Calu3 (cell line): ENCODE results near the gene CEACAM7. TPM values are rescaled to one million over a fixed set of nuclear protein-coding genes. Genes with fewer than 3 reads are reported as not detected.
"Not testable (repeated sequence)": the region's sequence is repeated elsewhere in the genome, so short reads cannot be mapped to it uniquely, and the experiment has no call there.

ENCODE experiments used
- BruUV-seq: library from RNA; stranded (reverse); fragments of 400-500 nt; replicated peaks from 2 replicates; lab custom pipeline; 2021; lab: Mats Ljungman, UMichigan
- CTCF ChIA-PET: fragments of 300-600 bp; sonication (Branson Sonifier 250); formaldehyde crosslinking; loops from one replicate; lab custom pipeline; 2022; ENCODE audit warnings: antibody characterized with exemption; lab: Charles Lee
- DNase-seq: peaks from one replicate; pipeline ENCODE4 v3.0.0; 2022
- H3K27ac Mint-ChIP-seq: one replicate; pipeline ENCODE4 v1.8.0; 2022; ENCODE audit warnings: mixed read lengths; ENCODE audit not compliant: unreplicated experiment
- H3K27me3 Mint-ChIP-seq: one replicate; pipeline ENCODE4 v1.8.0; 2022; ENCODE audit warnings: mixed read lengths; ENCODE audit not compliant: unreplicated experiment
- H3K36me3 Mint-ChIP-seq: one replicate; pipeline ENCODE4 v1.8.0; 2022; ENCODE audit warnings: mild to moderate bottlenecking, moderate library complexity, mixed read lengths; ENCODE audit not compliant: insufficient read depth, unreplicated experiment
- H3K4me1 Mint-ChIP-seq: one replicate; pipeline ENCODE4 v1.8.0; 2022; ENCODE audit warnings: mild to moderate bottlenecking, low read depth, mixed read lengths; ENCODE audit not compliant: unreplicated experiment
- H3K4me3 Mint-ChIP-seq: one replicate; pipeline ENCODE4 v1.8.0; 2022; ENCODE audit warnings: mild to moderate bottlenecking, low read depth, moderate library complexity, mixed read lengths; ENCODE audit not compliant: unreplicated experiment
- H3K9me3 Mint-ChIP-seq: one replicate; pipeline ENCODE4 v1.8.0; 2022; ENCODE audit warnings: low read depth, mixed read lengths; ENCODE audit not compliant: unreplicated experiment
- intact Hi-C: fragments of 100-400 bp; cut with micrococcal nuclease; formaldehyde crosslinking; loops from one replicate; pipeline ENCODE4 v1.10.0; 2022; ENCODE audit not compliant: unreplicated experiment
- total RNA-seq: library from RNA; stranded (reverse); gene quantifications from 2 replicates; pipeline ENCODE4 v1.2.3, GENCODE V29; 2022
- TF ChIP-seq, protein P1 (sequence below): fragments of 200-600 bp; IDR thresholded peaks from one replicate; pipeline ENCODE4 v1.8.0; 2022; ENCODE audit warnings: antibody characterized with exemption; ENCODE audit not compliant: unreplicated experiment

Gene CEACAM7
- total RNA-seq, 1 experiment from 2014 or later = 5.9 TPM

DNA sequence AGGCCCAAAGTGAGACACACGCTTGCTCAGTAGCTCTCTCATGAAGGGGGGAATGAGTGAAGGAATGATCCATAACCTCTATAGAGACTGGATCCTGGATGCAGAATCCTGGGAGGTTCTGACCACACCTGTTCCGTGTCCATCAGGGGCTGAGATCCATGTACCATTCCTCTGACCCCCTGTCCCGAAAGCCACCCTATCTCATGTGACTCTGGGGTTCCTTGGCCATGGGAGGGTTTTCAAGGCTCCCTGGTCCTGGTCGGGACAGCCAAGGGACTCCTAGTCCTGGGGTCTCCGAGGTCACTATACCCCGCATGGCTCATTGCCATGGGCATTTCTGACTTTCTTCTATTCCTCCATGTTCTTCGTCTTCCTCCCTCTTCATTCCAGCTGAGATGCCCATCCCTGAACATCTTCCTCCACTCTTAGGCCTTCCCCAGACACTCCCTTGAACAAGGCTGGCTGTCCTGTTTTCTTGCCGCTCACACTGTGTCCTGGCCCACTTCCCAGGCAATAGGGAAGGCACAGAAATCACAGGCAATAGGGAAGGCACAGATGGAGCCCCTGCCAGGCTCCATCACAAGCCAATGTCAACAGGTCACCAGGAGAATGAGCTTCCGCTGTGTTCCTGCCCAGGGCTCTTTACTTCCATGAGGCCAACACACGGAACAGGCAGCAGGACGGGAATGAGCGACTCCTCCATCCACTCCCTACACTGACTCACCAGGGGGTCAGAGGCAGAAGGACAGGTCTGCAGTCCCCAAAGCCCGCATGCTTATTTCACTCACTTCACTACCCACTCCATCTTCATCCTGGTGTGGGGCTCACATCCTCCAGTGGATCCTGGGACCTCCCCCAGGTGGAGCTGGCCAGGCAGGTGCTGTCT is 23.5 kb upstream of the CEACAM7 start:
- CTCF ChIA-PET = no interaction called here
- TF ChIP-seq, protein P1, sequence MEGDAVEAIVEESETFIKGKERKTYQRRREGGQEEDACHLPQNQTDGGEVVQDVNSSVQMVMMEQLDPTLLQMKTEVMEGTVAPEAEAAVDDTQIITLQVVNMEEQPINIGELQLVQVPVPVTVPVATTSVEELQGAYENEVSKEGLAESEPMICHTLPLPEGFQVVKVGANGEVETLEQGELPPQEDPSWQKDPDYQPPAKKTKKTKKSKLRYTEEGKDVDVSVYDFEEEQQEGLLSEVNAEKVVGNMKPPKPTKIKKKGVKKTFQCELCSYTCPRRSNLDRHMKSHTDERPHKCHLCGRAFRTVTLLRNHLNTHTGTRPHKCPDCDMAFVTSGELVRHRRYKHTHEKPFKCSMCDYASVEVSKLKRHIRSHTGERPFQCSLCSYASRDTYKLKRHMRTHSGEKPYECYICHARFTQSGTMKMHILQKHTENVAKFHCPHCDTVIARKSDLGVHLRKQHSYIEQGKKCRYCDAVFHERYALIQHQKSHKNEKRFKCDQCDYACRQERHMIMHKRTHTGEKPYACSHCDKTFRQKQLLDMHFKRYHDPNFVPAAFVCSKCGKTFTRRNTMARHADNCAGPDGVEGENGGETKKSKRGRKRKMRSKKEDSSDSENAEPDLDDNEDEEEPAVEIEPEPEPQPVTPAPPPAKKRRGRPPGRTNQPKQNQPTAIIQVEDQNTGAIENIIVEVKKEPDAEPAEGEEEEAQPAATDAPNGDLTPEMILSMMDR = no peak
- no peak overlapping the region for H3K4me3 Mint-ChIP-seq
- no TSS peak for BruUV-seq
- H3K27ac Mint-ChIP-seq = no peak overlapping the region
- H3K36me3 Mint-ChIP-seq = peaks cover 8% of the 10 kb centered on the region
- peaks cover 89% of the 10 kb centered on the region for H3K27me3 Mint-ChIP-seq
- H3K9me3 Mint-ChIP-seq = no peaks in the 10 kb centered on the region
- H3K4me1 Mint-ChIP-seq = peaks cover 8% of the 10 kb centered on the region
- intact Hi-C loops = no loop called here
- DNase-seq = no peak

DNA sequence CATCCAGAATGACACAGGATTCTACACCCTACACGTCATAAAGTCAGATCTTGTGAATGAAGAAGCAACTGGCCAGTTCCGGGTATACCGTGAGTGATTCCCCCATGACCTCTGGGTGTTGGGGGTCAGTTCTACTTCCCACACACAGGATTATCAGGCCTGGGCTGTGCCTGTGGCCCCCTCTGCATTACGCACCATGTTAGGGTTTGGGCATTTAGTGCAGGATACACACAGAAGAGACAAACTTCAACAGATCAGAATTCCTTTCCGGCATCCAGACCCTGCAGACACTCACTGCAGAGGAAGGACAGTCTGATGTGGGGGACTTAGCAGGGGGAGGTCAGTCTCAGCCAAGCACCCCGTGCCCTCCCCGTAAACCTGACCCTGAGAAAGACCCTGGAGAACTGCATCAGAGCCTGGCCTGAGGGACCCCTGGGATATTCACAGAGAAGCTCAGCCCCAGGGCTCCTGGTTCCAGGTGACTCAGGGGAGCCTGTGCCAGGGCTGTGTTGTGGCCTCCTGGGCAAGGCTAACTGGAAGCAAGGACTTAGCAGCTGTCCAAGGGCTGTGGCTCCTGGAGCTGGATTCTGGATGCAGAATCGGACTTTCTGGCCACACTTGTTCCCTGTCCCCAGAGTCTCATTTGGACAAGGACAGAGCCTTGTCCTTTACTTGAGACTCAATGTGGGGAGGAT is 22.0 kb upstream of the CEACAM7 start:
- Mint-ChIP-seq H3K4me1 (peaks cover 13% of the 10 kb centered on the region), H3K36me3 (peaks cover 9% of the 10 kb centered on the region), H3K9me3 (no peaks in the 10 kb centered on the region), H3K27me3 (peaks cover 89% of the 10 kb centered on the region), H3K27ac (no peak overlapping the region), H3K4me3 (no peak overlapping the region)
- CTCF ChIA-PET = interaction anchor here (1.4 kb wide), 1 partner anchor 19 kb away, joined by 5 read pairs; no protein-coding TSS in a partner anchor
- TF ChIP-seq, protein P1 = no peak
- no peak for DNase-seq
- intact Hi-C loops = no loop called here
- no TSS peak for BruUV-seq

DNA sequence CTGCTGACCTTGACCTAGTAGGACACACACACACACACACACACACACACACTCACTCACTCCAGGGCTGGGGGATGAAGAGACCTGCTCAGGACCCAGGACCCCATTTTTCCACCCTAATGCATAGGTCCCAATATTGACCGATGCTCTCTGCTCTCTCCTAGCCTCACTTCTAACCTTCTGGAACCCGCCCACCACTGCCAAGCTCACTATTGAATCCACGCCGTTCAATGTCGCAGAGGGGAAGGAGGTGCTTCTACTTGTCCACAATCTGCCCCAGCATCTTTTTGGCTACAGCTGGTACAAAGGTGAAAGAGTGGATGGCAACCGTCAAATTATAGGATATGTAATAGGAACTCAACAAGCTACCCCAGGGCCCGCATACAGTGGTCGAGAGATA is 21.4 kb upstream of the CEACAM7 start:
- DNase-seq, H3K9me3 Mint-ChIP-seq, H3K36me3 Mint-ChIP-seq, H3K27ac Mint-ChIP-seq, BruUV-seq, H3K4me3 Mint-ChIP-seq, intact Hi-C loops: not testable (repeated sequence)
- Mint-ChIP-seq H3K27me3 (peaks cover 88% of the 10 kb centered on the region), H3K4me1 (peaks cover 13% of the 10 kb centered on the region)
- CTCF ChIA-PET = interaction anchor here (1.4 kb wide), 1 partner anchor 19 kb away, joined by 5 read pairs; no protein-coding TSS in a partner anchor

DNA sequence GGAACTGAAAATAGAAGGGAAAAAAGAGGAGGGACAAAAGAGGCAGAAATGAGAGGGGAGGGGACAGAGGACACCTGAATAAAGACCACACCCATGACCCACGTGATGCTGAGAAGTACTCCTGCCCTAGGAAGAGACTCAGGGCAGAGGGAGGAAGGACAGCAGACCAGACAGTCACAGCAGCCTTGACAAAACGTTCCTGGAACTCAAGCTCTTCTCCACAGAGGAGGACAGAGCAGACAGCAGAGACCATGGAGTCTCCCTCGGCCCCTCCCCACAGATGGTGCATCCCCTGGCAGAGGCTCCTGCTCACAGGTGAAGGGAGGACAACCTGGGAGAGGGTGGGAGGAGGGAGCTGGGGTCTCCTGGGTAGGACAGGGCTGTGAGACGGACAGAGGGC is 20.4 kb upstream of the CEACAM7 start, which contains the start of gene CEACAM5:
Gene CEACAM5 (plus strand): TSS at position 146 of the 400 bp plus-strand sequence. CDS start 106 bp downstream, at position 252.
- no peak within 1 kb of the TSS for H3K4me3 Mint-ChIP-seq
- TF ChIP-seq, protein P1 = no peak
- peaks cover 9% of the 10 kb centered on the region for H3K36me3 Mint-ChIP-seq
- no peak for DNase-seq
- H3K9me3 Mint-ChIP-seq = no peaks in the 10 kb centered on the region
- H3K27me3 Mint-ChIP-seq = peaks cover 78% of the 10 kb centered on the region
- CTCF ChIA-PET = no interaction called here
- no peak within 1 kb of the TSS for H3K27ac Mint-ChIP-seq
- intact Hi-C loops = no loop called here
- H3K4me1 Mint-ChIP-seq = peaks cover 13% of the 10 kb centered on the region
- BruUV-seq = no TSS peak
